AG04450 (cell line): ENCODE data around the gene RCAN3. TPM values are rescaled to one million over a fixed set of nuclear protein-coding genes. Genes with fewer than 3 reads are reported as not detected.
A peak's percentile ranks its signal among the peaks of the same experiment; 100 is the strongest.

Experiments
- CTCF ChIA-PET: fragments of 300-600, 350-600 bp; formaldehyde crosslinking; extraction: SDS; loops from one replicate; lab custom pipeline; 2022; ENCODE audit warnings: antibody characterized with exemption, inconsistent platforms; lab: Charles Lee
- POLR2A ChIA-PET: fragments of 350-600 bp; formaldehyde crosslinking; extraction: SDS; loops from one replicate; lab custom pipeline; 2021; ENCODE audit warnings: antibody characterized with exemption, inconsistent platforms; lab: Yijun Ruan, JAX
- DNase-seq: peaks from one replicate; pipeline ENCODE4 v3.0.0-alpha.2; 2011; ENCODE audit warnings: low read depth, low spot score
- H3K27ac ChIP-seq: one replicate; pipeline ENCODE4 v1.5.1; 2012; ENCODE audit warnings: low read depth, low read length, control low read depth
- H3K27me3 ChIP-seq: one replicate; pipeline ENCODE4 v1.6.0; 2012; ENCODE audit warnings: low read length; ENCODE audit not compliant: control insufficient read depth, insufficient read depth
- H3K4me3 ChIP-seq: 2 replicates; pipeline ENCODE4 v1.5.1; 2011; ENCODE audit warnings: mild to moderate bottlenecking, low read depth, low read length, control low read depth
- H3K9me3 ChIP-seq: 2 replicates; pipeline ENCODE4 v1.5.1; 2012; ENCODE audit warnings: low read length; ENCODE audit not compliant: control insufficient read depth, insufficient read depth
- CTCF ChIP-seq: IDR thresholded peaks from 2 replicates; pipeline ENCODE4 v1.5.1; 2011; ENCODE audit warnings: low read depth, low read length, control low read depth, inconsistent platforms
- polyA plus RNA-seq: library from polyadenylated mRNA; depleted of rRNA; stranded (reverse); fragments of >200 nt; gene quantifications from 2 replicates; pipeline ENCODE4 v1.2.3, GENCODE V29; 2011; rRNA removed

The RCAN3 gene
- polyA plus RNA-seq, 1 experiment: 4.5 TPM

- no peak overlapping the region for H3K4me3 ChIP-seq
- CTCF ChIA-PET: interaction anchor here (0.5 to 3.9 kb wide), 56 partner anchors 9 to 437 kb away, joined by 3 to 44 read pairs (median 5); partner anchors contain the start of genes NCMAP, NIPAL3 and STPG1
These were observed 84.6 kb downstream of the RCAN3 start for GRCh38 chr1:24586970-24587820.

GRCh38 chr1:24588573-24588972, 85.9 kb downstream of the RCAN3 start:
- H3K9me3 ChIP-seq: no peaks in the 10 kb centered on the region
- TF ChIP-seq CTCF: no peak
- no peak for DNase-seq
- H3K27me3 ChIP-seq: peaks cover 40% of the 10 kb centered on the region
- H3K4me3 ChIP-seq: no peak overlapping the region
- H3K27ac ChIP-seq: no peak overlapping the region
- ChIA-PET CTCF (interaction anchor here (1.0 to 3.9 kb wide), 4 partner anchors 20 to 390 kb away, joined by 3 to 44 read pairs (median 18); no protein-coding TSS in a partner anchor), POLR2A (no interaction called here)

More at GRCh38 chr1:24586970-24587820, 84.6 kb downstream of the RCAN3 start:
- Histone ChIP-seq H3K9me3 (peaks cover 3% of the 10 kb centered on the region; the same call in 1 of the 2 replicates), H3K27me3 (peaks cover 48% of the 10 kb centered on the region), H3K27ac (no peak overlapping the region)
- DNase-seq: peak; percentile 6
- TF ChIP-seq CTCF: peak; percentile 80
- POLR2A ChIA-PET: interaction anchor here (0.6 kb wide), 1 partner anchor 46 kb away, joined by 4 read pairs; no protein-coding TSS in a partner anchor

- TF ChIP-seq CTCF: no peak
- POLR2A ChIA-PET: no interaction called here
- peaks cover 34% of the 10 kb centered on the region for H3K27me3 ChIP-seq
- H3K9me3 ChIP-seq: no peaks in the 10 kb centered on the region
- DNase-seq: no peak
- CTCF ChIA-PET: interaction anchor here (0.6 to 3.9 kb wide), 2 partner anchors 13 to 390 kb away, joined by 3 to 26 read pairs; no protein-coding TSS in a partner anchor
- no peak overlapping the region for H3K4me3 ChIP-seq
- no peak overlapping the region for H3K27ac ChIP-seq
These were observed 86.6 kb downstream of the RCAN3 start for GRCh38 chr1:24589200-24589599.

Other genes with a start within 250 kb of the RCAN3 start
- gene GRHL3, start 183.5 kb upstream of the RCAN3 start, polyA plus RNA-seq: 0.04 TPM in 1 of 2 replicates, not detected in the other
- 6.6 and 7.9 TPM in 2 replicates for gene STPG1, start 89.1 kb upstream of the RCAN3 start, polyA plus RNA-seq
- gene NIPAL3, start 87.0 kb upstream of the RCAN3 start, polyA plus RNA-seq: 46.5 and 48.5 TPM in 2 replicates
- gene NCMAP, start 53.3 kb downstream of the RCAN3 start, polyA plus RNA-seq: not detected in 2 replicates
- gene SRRM1, start 140.5 kb downstream of the RCAN3 start, polyA plus RNA-seq: 61.2 and 63.3 TPM in 2 replicates
- 412 and 561 TPM in 2 replicates for gene CLIC4, start 242.6 kb downstream of the RCAN3 start, polyA plus RNA-seq